NCI-H1436 (cell line): Measurements from ENCODE around the gene LRP2.
"Not testable (repeated sequence)": the region's sequence is repeated elsewhere in the genome, so short reads cannot be mapped to it uniquely, and the experiment has no call there.

Source experiments
- DNase-seq: peaks from one replicate; lab custom pipeline; 2025; lab: John Stamatoyannopoulos, UW

The LRP2 gene

GRCh38 chr2:169301596-169302335, 60.6 kb downstream of the LRP2 start:
- DNase-seq, result no peak

- no peak for DNase-seq
Observed at GRCh38 chr2:169300636-169301530, 61.5 kb downstream of the LRP2 start.

- no peak for DNase-seq
Observed at GRCh38 chr2:169298007-169298406, 64.3 kb downstream of the LRP2 start.

GRCh38 chr2:169294001-169294675, 68.2 kb downstream of the LRP2 start:
- no peak for DNase-seq

- DNase-seq, result no peak
Observed at GRCh38 chr2:169291517-169291916, 70.8 kb downstream of the LRP2 start.

- DNase-seq, result no peak
Observed at GRCh38 chr2:169290433-169290832, 71.9 kb downstream of the LRP2 start.

GRCh38 chr2:169287666-169288065, 74.7 kb downstream of the LRP2 start:
- no peak for DNase-seq

- no peak for DNase-seq
Observed at GRCh38 chr2:169286624-169287231, 75.6 kb downstream of the LRP2 start.

GRCh38 chr2:169285531-169286235, 76.7 kb downstream of the LRP2 start:
- no peak for DNase-seq

- no peak for DNase-seq
Observed at GRCh38 chr2:169280502-169280901, 81.8 kb downstream of the LRP2 start.

GRCh38 chr2:169275696-169276444, 86.5 kb downstream of the LRP2 start:
- DNase-seq, result no peak

GRCh38 chr2:169272010-169272409, 90.3 kb downstream of the LRP2 start:
- DNase-seq, result no peak

GRCh38 chr2:169270574-169270973, 91.8 kb downstream of the LRP2 start:
- DNase-seq, result not testable (repeated sequence)

GRCh38 chr2:169265591-169265990, 96.7 kb downstream of the LRP2 start:
- no peak for DNase-seq

- no peak for DNase-seq
Observed at GRCh38 chr2:169260846-169261642, 101.3 kb downstream of the LRP2 start.

- no peak for DNase-seq
Observed at GRCh38 chr2:169260246-169260645, 102.1 kb downstream of the LRP2 start.

GRCh38 chr2:169259402-169259801, 102.9 kb downstream of the LRP2 start:
- no peak for DNase-seq

- no peak for DNase-seq
Observed at GRCh38 chr2:169258045-169258601, 104.2 kb downstream of the LRP2 start.

- no peak for DNase-seq
Observed at GRCh38 chr2:169254774-169255173, 107.6 kb downstream of the LRP2 start.

GRCh38 chr2:169247211-169247610, 115.1 kb downstream of the LRP2 start:
- no peak for DNase-seq
